IMR-90 (cell line): Measurements from ENCODE around the gene SLCO3A1.

Experiments used
- BHLHE40 ChIP-seq: fragments of 150-350 bp; IDR thresholded peaks from 2 replicates; pipeline ENCODE4 v1.6.1; 2016; ENCODE audit warnings: mild to moderate bottlenecking, low read depth, low read length
- CEBPB ChIP-seq: IDR thresholded peaks from 2 replicates; pipeline ENCODE4 v1.6.1; 2012; ENCODE audit warnings: low read depth, low read length, improper control_type of control experiment
- CHD1 ChIP-seq: IDR thresholded peaks from 2 replicates; pipeline ENCODE4 v1.6.1; 2012; ENCODE audit warnings: low read depth, low read length, improper control_type of control experiment
- FOS ChIP-seq: fragments of 150-350 bp; IDR thresholded peaks from 2 replicates; pipeline ENCODE4 v1.6.1; 2016; ENCODE audit warnings: low read depth, low read length
- MXI1 ChIP-seq: IDR thresholded peaks from 2 replicates; pipeline ENCODE4 v1.6.1; 2012; ENCODE audit warnings: low read depth, mild to moderate bottlenecking, low read length, moderate library complexity, borderline replicate concordance
- NFE2L2 ChIP-seq: fragments of 150-350 bp; IDR thresholded peaks from 2 replicates; pipeline ENCODE4 v1.6.1; 2016; ENCODE audit warnings: low read depth, mild to moderate bottlenecking, low read length
- POLR2A ChIP-seq: IDR thresholded peaks from 2 replicates; pipeline ENCODE4 v1.6.1; 2012; ENCODE audit warnings: mild to moderate bottlenecking, low read depth, low read length
- RAD21 ChIP-seq: IDR thresholded peaks from 2 replicates; pipeline ENCODE4 v1.6.1; 2012; ENCODE audit warnings: low read length, improper control_type of control experiment
- RCOR1 ChIP-seq: IDR thresholded peaks from 2 replicates; pipeline ENCODE4 v1.6.1; 2012; ENCODE audit warnings: mild to moderate bottlenecking, low read length, improper control_type of control experiment; ENCODE audit not compliant: insufficient replicate concordance
- RFX5 ChIP-seq: IDR thresholded peaks from 2 replicates; pipeline ENCODE4 v1.8.0; 2012; ENCODE audit warnings: low read depth, mild to moderate bottlenecking, low read length, moderate library complexity
- TF ChIP-seq, protein P1 (sequence below): conservative IDR thresholded peaks from 2 replicates; pipeline ENCODE4 v1.5.1; 2012; ENCODE audit warnings: mild to moderate bottlenecking, low read depth, low read length, improper control_type of control experiment
- TF ChIP-seq, protein P2 (sequence below): fragments of 150-350 bp; IDR thresholded peaks from 2 replicates; pipeline ENCODE4 v1.6.1; 2017; ENCODE audit warnings: mild to moderate bottlenecking, antibody characterized with exemption, low read length, low read depth

DNA sequence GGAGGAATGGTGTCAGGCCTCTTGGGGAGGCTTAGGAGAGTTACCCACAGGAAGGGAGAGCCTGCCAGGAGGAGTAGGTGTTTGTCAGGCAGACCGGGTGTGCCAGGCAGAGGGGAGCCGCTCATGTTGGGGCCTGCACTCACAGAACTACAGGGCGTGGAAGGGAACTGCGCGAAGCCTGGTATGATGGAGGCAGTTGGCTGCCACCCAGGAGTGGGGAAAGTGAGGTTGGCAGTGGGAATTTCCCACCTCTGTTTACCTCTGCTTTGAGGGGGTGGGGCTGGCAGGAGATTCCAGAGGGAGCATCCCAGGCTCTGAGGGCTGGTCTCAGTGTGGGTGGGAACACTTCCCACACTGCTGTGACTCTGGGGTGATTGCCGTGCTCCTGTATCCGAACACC is 99.9 kb downstream of the SLCO3A1 start:
- TF ChIP-seq, protein P1, sequence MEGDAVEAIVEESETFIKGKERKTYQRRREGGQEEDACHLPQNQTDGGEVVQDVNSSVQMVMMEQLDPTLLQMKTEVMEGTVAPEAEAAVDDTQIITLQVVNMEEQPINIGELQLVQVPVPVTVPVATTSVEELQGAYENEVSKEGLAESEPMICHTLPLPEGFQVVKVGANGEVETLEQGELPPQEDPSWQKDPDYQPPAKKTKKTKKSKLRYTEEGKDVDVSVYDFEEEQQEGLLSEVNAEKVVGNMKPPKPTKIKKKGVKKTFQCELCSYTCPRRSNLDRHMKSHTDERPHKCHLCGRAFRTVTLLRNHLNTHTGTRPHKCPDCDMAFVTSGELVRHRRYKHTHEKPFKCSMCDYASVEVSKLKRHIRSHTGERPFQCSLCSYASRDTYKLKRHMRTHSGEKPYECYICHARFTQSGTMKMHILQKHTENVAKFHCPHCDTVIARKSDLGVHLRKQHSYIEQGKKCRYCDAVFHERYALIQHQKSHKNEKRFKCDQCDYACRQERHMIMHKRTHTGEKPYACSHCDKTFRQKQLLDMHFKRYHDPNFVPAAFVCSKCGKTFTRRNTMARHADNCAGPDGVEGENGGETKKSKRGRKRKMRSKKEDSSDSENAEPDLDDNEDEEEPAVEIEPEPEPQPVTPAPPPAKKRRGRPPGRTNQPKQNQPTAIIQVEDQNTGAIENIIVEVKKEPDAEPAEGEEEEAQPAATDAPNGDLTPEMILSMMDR: no peak
- TF ChIP-seq RFX5 (no peak), POLR2A (no peak), RAD21 (no peak), RCOR1 (no peak), BHLHE40 (no peak), NFE2L2 (no peak), MXI1 (no peak), CHD1 (no peak), CEBPB (no peak), FOS (no peak)
- TF ChIP-seq, protein P2, sequence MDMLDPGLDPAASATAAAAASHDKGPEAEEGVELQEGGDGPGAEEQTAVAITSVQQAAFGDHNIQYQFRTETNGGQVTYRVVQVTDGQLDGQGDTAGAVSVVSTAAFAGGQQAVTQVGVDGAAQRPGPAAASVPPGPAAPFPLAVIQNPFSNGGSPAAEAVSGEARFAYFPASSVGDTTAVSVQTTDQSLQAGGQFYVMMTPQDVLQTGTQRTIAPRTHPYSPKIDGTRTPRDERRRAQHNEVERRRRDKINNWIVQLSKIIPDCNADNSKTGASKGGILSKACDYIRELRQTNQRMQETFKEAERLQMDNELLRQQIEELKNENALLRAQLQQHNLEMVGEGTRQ: no peak
